ENCODE results near the gene AGPAT3.

AGPAT3 gene

DNA sequence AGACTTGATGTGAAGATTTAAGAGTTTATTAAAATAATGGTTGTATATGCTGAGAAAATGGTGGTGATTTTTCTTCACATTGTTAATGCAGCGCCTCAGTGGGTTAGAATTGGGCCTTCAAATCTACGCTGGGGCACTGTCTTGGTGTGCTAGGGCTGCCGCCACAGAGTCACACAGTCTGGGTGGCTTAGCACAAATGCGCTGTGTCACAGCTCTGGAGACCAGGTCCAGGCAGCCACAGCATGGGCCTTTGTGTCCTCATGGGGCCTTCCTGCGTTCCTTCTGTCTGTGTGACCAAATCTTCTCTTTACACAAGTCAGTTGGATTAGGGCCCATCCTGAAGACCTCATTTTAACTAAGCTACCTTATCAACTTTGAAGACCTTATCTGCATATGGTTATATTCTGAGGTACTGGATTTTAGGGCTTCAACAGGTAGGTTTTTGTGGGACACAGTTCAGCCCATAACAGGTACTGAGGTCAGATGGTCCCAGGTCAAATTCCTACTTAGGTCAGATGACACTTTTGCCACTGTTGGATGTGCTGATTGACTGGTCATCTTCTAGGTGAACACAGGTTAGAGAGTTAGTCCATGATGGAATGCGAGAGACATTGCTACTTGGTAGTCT lies 164.6 kb downstream of the AGPAT3 start:
- ATAC-seq (ENCODE audit: low read depth) = no peak
- no peak for DNase-seq (ENCODE audit: low spot score)
- no peaks in the 10 kb centered on the region for H3K9me3 ChIP-seq (ENCODE audit: severe bottlenecking)
- TF ChIP-seq, protein P1, sequence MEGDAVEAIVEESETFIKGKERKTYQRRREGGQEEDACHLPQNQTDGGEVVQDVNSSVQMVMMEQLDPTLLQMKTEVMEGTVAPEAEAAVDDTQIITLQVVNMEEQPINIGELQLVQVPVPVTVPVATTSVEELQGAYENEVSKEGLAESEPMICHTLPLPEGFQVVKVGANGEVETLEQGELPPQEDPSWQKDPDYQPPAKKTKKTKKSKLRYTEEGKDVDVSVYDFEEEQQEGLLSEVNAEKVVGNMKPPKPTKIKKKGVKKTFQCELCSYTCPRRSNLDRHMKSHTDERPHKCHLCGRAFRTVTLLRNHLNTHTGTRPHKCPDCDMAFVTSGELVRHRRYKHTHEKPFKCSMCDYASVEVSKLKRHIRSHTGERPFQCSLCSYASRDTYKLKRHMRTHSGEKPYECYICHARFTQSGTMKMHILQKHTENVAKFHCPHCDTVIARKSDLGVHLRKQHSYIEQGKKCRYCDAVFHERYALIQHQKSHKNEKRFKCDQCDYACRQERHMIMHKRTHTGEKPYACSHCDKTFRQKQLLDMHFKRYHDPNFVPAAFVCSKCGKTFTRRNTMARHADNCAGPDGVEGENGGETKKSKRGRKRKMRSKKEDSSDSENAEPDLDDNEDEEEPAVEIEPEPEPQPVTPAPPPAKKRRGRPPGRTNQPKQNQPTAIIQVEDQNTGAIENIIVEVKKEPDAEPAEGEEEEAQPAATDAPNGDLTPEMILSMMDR (IDR thresholded peaks at IDR 0.05; ENCODE audit: poor library complexity, severe bottlenecking) = no peak
- H3K4me1 ChIP-seq (ENCODE audit: insufficient read depth, poor library complexity, severe bottlenecking) = peaks cover 7% of the 10 kb centered on the region
- no peaks in the 10 kb centered on the region for H3K27me3 ChIP-seq (ENCODE audit: insufficient read depth, poor library complexity, severe bottlenecking)
- peaks cover 26% of the 10 kb centered on the region for H3K36me3 ChIP-seq (ENCODE audit: low read depth)
- H3K4me3 ChIP-seq (ENCODE audit: severe bottlenecking) = no peak overlapping the region
- no peak overlapping the region for H3K27ac ChIP-seq (ENCODE audit: poor library complexity, severe bottlenecking)

DNA sequence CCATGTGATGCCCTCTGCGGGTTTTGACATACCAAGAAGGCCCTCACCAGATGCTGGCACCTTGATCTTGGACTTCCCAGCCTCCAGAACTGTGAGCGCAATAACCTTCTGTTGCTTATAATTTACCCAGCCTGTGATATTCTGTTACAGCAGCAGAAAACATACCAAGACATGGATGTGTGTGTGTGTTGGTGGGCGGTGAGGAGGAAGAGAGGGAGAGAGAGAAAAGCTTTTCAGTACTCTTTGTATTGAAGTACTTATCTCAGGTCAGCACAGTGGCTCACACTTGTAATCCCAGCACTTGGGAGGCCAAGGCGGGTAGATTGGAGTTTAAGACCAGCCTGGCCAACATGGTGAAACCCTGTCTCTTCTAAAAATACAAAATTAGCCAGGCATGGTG lies 170.2 kb downstream of the AGPAT3 start:
- Histone ChIP-seq H3K36me3 (ENCODE audit: low read depth) (peaks cover 65% of the 10 kb centered on the region), H3K27me3 (ENCODE audit: insufficient read depth, poor library complexity, severe bottlenecking) (no peaks in the 10 kb centered on the region), H3K4me3 (ENCODE audit: severe bottlenecking) (no peak overlapping the region), H3K9me3 (ENCODE audit: severe bottlenecking) (no peaks in the 10 kb centered on the region), H3K27ac (ENCODE audit: poor library complexity, severe bottlenecking) (no peak overlapping the region), H3K4me1 (ENCODE audit: insufficient read depth, poor library complexity, severe bottlenecking) (no peaks in the 10 kb centered on the region)
- TF ChIP-seq, protein P1 (IDR thresholded peaks at IDR 0.05; ENCODE audit: poor library complexity, severe bottlenecking) = no peak
- ATAC-seq (ENCODE audit: low read depth) (no peak), DNase-seq (ENCODE audit: low spot score) (no peak)

Data from RWPE2 (cell line).